Astrocyte of the spinal cord (primary cell): ENCODE data around the gene RNF157.

Experiments
- DNase-seq: peaks from one replicate; pipeline ENCODE4 v3.0.0; 2011; ENCODE audit warnings: low read depth, low spot score
- H3K4me3 ChIP-seq: 2 replicates; pipeline ENCODE4 v1.5.1; 2011; ENCODE audit warnings: low read depth, mild to moderate bottlenecking, low read length, moderate library complexity
- in situ Hi-C: cut with HindIII; loops from 2 replicates; pipeline ENCODE4 v1.10.0; 2017; ENCODE audit warnings: low sequenced_read_pairs
- TF ChIP-seq, protein P1 (sequence below): IDR thresholded peaks from 2 replicates; pipeline ENCODE4 v1.5.1; 2012; ENCODE audit warnings: low read depth, mild to moderate bottlenecking, low read length, inconsistent platforms

Gene RNF157

DNA sequence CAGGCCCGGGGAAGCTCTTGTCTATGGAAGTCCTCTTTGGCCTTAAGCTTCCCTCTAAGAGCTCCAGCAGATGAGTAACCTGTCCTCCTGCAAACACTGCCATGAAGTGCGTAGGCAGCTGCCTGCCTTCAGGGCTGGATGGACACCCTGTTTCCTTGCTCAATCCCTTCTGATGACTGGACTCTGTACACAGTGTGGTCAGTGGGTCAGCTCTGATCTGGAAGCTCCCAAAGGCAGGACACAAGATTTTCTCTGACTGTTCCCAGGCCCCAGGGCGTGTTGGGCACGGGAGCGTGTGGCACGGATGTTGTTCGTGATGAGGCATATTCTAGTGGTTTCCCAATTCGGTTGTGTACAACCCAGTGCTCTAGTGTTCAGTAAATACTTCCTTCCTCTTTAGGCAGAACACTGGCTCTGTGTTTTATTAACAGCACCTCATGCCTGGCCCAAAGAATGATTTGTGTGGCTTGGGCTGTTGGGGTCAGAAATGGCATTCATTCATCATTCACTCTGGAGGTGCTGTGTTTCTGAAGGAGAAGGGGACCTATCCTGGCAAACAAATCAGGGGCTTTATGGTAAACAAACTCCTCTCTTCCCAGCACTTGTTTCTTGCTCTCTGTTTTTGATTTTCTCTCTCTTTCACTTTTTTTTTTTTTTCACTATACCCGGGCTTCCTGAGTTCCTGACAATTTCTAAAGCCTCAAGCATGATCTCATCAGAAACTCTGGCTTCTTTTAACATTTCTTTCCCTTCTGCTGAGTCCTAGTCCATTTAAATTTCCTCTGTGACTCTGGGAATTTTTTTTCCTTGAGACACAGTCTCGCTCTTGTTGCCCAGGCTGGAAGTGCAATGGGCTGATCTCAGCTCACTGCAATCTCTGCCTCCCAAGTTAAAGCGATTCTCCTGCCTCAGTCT, 12.0 kb upstream of the RNF157 start:
- in situ Hi-C loops = no loop called here
- peak; percentile 52 for DNase-seq

DNA sequence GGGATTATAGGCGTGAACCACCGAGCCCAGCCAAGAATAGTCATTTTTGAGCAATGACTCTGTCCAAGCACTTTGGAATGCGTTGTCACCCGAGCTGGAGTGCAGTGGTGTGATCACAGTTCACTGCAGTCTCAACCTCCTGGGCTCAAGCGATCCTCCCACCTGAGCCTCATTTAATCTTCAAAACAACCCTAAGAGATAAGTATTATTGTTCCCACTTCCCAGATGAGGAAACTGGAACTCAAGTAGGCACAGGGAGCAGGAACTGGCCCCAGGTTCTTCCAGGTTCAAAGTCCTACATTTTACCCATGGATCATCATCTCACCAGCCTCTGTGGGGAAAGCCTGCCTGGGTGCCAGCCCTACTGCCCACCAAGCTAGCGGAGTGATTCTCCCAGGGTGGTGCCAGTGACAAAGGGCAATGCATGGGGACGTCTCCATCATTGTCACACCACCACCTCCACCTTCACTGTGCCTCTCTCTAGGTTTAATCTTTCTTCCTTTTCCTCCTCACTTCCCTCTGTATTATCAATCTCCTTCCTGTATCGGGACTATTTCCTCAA, 11.3 kb upstream of the RNF157 start:
- no peak for DNase-seq
- in situ Hi-C loops = no loop called here
- TF ChIP-seq, protein P1, sequence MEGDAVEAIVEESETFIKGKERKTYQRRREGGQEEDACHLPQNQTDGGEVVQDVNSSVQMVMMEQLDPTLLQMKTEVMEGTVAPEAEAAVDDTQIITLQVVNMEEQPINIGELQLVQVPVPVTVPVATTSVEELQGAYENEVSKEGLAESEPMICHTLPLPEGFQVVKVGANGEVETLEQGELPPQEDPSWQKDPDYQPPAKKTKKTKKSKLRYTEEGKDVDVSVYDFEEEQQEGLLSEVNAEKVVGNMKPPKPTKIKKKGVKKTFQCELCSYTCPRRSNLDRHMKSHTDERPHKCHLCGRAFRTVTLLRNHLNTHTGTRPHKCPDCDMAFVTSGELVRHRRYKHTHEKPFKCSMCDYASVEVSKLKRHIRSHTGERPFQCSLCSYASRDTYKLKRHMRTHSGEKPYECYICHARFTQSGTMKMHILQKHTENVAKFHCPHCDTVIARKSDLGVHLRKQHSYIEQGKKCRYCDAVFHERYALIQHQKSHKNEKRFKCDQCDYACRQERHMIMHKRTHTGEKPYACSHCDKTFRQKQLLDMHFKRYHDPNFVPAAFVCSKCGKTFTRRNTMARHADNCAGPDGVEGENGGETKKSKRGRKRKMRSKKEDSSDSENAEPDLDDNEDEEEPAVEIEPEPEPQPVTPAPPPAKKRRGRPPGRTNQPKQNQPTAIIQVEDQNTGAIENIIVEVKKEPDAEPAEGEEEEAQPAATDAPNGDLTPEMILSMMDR = no peak
- no peak overlapping the region for H3K4me3 ChIP-seq

More for the DNA sequence above, 12.0 kb upstream of the RNF157 start:
- TF ChIP-seq, protein P1 = no peak
- H3K4me3 ChIP-seq = no peak overlapping the region

DNA sequence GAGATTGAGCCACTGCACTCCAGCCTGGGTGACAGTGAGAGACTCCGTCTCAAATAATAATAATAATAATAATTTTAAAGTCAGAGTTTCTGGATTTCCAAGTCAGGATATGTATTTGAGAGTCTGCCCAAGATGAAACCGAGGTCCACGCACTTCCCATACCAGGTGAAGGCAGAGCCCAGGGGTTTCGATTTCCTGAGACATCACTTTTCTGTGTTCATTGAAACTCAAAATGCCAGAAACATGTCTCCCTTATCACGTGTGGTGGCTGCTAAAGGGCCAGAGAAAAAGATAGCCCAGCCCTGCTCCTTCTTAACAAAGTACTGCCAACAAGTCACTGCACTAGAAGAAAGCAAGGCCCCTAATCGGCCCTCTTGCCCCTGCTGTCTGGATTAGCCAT, 9.8 kb upstream of the RNF157 start:
- DNase-seq = no peak
- no peak overlapping the region for H3K4me3 ChIP-seq
- in situ Hi-C loops = no loop called here
- TF ChIP-seq, protein P1 = no peak

DNA sequence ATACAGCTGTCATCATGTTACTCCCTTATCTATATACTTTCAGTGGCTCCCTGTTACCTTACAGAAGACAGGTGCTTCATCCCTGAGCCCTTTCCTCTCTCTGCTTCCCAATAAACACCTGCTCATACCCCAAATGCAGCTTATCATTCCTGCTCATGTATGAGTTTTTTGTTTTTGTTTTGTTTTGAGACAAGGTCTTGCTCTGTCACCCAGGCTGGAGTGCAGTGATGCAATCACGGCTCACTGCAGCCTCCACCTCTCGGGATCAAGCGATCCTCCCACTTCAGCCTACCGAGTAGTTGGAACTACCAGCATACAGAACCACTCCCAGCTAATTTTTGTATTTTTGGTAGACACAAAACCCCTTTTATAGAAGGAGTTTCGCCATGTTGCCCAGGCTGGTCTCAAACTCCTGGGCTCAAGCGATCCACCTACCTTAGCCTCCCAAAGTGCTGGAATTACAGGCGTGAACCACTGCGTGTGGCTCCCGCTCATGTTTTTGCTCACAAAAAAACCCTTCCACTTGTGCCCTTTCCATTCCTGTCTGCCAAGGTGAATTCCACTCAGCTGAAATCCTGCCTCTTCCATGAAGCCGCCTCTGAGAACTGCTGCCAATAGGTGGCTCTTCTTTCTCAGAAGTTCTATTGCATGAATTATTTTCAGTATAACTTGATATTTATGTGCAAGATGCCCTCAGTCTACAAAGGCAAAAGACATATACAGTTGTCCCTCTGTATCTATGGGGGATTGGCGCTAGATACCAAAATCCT, 7.9 kb upstream of the RNF157 start:
- in situ Hi-C loops = no loop called here
- H3K4me3 ChIP-seq = no peak overlapping the region

DNA sequence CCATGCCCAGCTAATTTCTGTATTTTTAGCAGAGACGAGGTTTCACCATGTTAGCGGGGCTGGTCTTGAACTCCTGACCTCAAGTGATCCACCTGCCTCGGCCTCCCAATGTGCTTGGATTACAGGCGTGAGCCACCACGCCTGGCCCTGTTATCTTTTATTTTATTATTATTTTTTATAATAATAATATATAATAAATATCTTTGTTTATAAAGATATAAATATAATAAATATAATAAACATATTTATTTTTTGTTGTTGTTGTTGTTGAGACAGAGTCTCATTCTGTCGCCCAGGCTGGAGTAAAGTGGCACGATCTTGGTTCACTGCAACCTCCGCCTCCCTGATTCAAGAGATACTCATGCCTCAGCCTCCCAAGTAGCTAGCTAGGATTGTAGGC, 7.0 kb upstream of the RNF157 start:
- H3K4me3 ChIP-seq = no peak overlapping the region
- DNase-seq = no peak
- in situ Hi-C loops = no loop called here
- TF ChIP-seq, protein P1 = no peak

More for the DNA sequence above, 7.9 kb upstream of the RNF157 start:
- no peak for DNase-seq
- TF ChIP-seq, protein P1 = no peak
